Heart right ventricle (tissue), 16 donors: ENCODE data around the gene ANKRD45. TPM values are rescaled to one million over a fixed set of nuclear protein-coding genes. Genes with fewer than 3 reads are reported as not detected.
"Not testable (repeated sequence)": the region's sequence is repeated elsewhere in the genome, so short reads cannot be mapped to it uniquely, and the experiment has no call there.

Experiments used
- ATAC-seq, 8 donors: fragments of 200-7000 bp; cut with Tn5 transposase; one replicate each; pipeline ENCODE4 v1.9.1; 2020; ENCODE audit warnings: mild to moderate bottlenecking in 8 of 8, moderate library complexity in 8 of 8, moderate number of reproducible peaks in 1 of 8
- DNase-seq, 2 donors: peaks; one replicate each; pipeline ENCODE4 v3.0.0-alpha.2; 2020
- H3K27ac ChIP-seq, 10 donors: fragments of 200-600 bp; sonication (generic) in 2 of 10; one replicate each; pipeline versions ENCODE4 v1.5.0 to v1.8.0; 2020 to 2022; ENCODE audit warnings: mild to moderate bottlenecking in 3 of 10
- H3K27me3 ChIP-seq, 7 donors: fragments of 200-600 bp; one replicate each; pipeline ENCODE4 v1.8.0; 2021 to 2022; ENCODE audit warnings: mild to moderate bottlenecking in 2 of 7
- H3K36me3 ChIP-seq, 9 donors: fragments of 200-600 bp; sonication (generic) in 1 of 9; one replicate each; pipeline versions ENCODE4 v1.5.0 to v1.8.0; 2020 to 2022; ENCODE audit warnings: mild to moderate bottlenecking in 2 of 9
- H3K4me1 ChIP-seq, 9 donors: fragments of 200-600 bp; sonication (generic) in 1 of 9; one replicate each; pipeline versions ENCODE4 v1.5.0 to v1.8.0; 2020 to 2022; ENCODE audit warnings: mild to moderate bottlenecking in 4 of 9
- H3K4me3 ChIP-seq, 10 donors: fragments of 200-600 bp; sonication (generic) in 2 of 10; one replicate each; pipeline versions ENCODE4 v1.5.0 to v1.8.0; 2020 to 2022; ENCODE audit warnings: mild to moderate bottlenecking in 7 of 10, moderate library complexity in 2 of 10
- H3K9me3 ChIP-seq, 11 donors: fragments of 200-600 bp in 10 of 11; sonication (generic) in 2 of 11; one replicate each; pipeline versions ENCODE4 v1.5.0 to v1.8.0; 2013 to 2022; ENCODE audit warnings: mild to moderate bottlenecking in 2 of 11, control low read depth in 1 of 11, moderate library complexity in 1 of 11
- CTCF ChIP-seq, 9 donors: fragments of 200-600 bp; sonication (generic) in 2 of 9; IDR thresholded peaks; one replicate each; pipeline versions ENCODE4 v1.5.0 to v1.8.0; 2021 to 2022; ENCODE audit warnings: antibody characterized with exemption in 9 of 9, mild to moderate bottlenecking in 5 of 9, moderate library complexity in 1 of 9
- WGBS, 2 donors: extraction: QIAGEN DNeasy Blood & Tissue Kit; methylation state at CpG; one replicate each; pipeline ENCODE4 v1.1.7; 2013; ENCODE audit warnings: inconsistent platforms in 1 of 2; 5-methylcytosine and 5-hydroxymethylcytosine counted together
- intact Hi-C, 10 donors: fragments of 100-400 bp; cut with DNase I; formaldehyde crosslinking; loops; one replicate each; pipeline versions ENCODE4 v1.11.1 to v1.14.2; 2022
- polyA plus RNA-seq, 2 donors: library from polyadenylated mRNA; stranded (reverse); fragments of 200-250 nt; gene quantifications; one replicate each; pipeline ENCODE4 v1.2.3, GENCODE V29; 2013
- total RNA-seq, 10 donors: library from RNA; stranded (reverse); fragmentation: NEBNext Ultra II Directional in 3 of 10; extraction: Animal tissue kit (Norgen Biotek cat#: 25700) in 3 of 10; gene quantifications; one replicate each; pipeline versions ENCODE4 v1.2.1 to v1.2.4, GENCODE V29; 2021 to 2023
- donor health status: Arrhythmogenic right ventricular cardiomyopathy.
- donor health status: ischemic (EF 13 %, LVEDD 7.1; RV severe dilation, severe dysfunction).
- donor health status: healthy with polysubstance abuse.
- donor health status: DM: no; HTN: yes; CAD: no.
- donor health status: DM: no; HTN: no; CAD: no.
- donor health status: ischemic (EF 25% LVEDD 6.9; RV normal size, moderate dysfunction).
- donor health status: ischemic (EF 25% LVEDD 5.7; RV mildly dilated, moderate dysfunction).
- donor health status: healthy.
- donor health status: DM: yes; HTN: yes; CAD: no.
- donor health status: Ischemic cardiomyopathy.
- donor health status: ischemic (EF 35%, LVEDD 5.7; RV mildly dilated, moderate dysfunction).
- donor health status: nonischemic (EF 11% LVEDD 7.7; RV severe dilation, severe dysfunction).
- donor health status: DM: yes; HTN: yes; CAD: no.
- donor health status: PGD.
- donor health status: ischemic (EF 29% LVEDD 5.4; RV normal size, mild dysfunction).
- donor health status: nonischemic (EF 23%, LVEDD 6.1; RV moderate dilation, normal function).

The ANKRD45 gene
- total and polyA plus RNA-seq, 12 donors: 0.10 to 0.57 (median 0.28) TPM; not detected in 5

- Histone ChIP-seq H3K4me3 (peak overlapping the region; percentile 65 to 96 (median 84)), H3K27ac (peak overlapping the region in 9 of 10 donors; percentile 86 to 95 (median 92)), H3K36me3 (peaks cover 0 to 13% (median 0%) of the 10 kb centered on the region in 9 donors), H3K4me1 (peaks cover 0 to 30% (median 25%) of the 10 kb centered on the region in 9 donors), H3K27me3 (peaks cover 0 to 34% (median 14%) of the 10 kb centered on the region in 7 donors), H3K9me3 (no peaks in the 10 kb centered on the region)
- ATAC-seq (peak in 1 of 8 donors; percentile 13), DNase-seq (no peak)
- intact Hi-C loops: loop anchor here in 4 of 10 donors (2.0 to 10.0 kb wide), 4 partner anchors 280 to 286 kb away; no protein-coding TSS in a partner anchor
- TF ChIP-seq CTCF (IDR thresholded peaks at IDR 0.05): no peak
- WGBS, 2 donors: 52 to 53% methylated on average over 3 of the region's 3 CpGs
Measured at GRCh38 chr1:173714441-173714758, 44.7 kb upstream of the ANKRD45 start.

DNA sequence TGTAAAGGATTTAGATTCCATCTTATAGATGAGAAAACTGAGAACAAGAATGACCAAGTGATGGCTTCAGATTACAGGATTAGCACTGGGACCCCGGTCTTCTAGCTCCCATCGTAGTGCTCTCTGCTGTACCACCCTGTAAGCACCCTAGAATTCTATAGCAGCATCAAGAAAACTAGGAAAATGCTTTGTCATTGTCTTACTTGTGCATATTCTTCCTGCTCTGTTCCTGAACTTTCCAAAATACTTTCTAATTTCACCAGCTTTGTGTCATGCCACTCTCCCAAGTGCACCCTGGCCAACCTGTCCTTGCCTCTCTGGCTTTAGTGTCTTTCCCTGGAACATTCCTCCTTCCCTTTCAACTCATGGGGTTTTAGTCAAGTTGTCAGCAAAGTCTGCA lies 39.1 kb upstream of the ANKRD45 start:
- ATAC-seq: no peak
- Histone ChIP-seq H3K27ac (no peak overlapping the region), H3K27me3 (peaks cover 0 to 48% (median 14%) of the 10 kb centered on the region in 7 donors), H3K36me3 (no peaks in the 10 kb centered on the region), H3K4me3 (no peak overlapping the region), H3K9me3 (no peaks in the 10 kb centered on the region), H3K4me1 (no peaks in the 10 kb centered on the region)
- WGBS, 2 donors: 57 to 73% methylated on average over 2 of the region's 2 CpGs
- intact Hi-C loops: no loop called here
- TF ChIP-seq CTCF (IDR thresholded peaks at IDR 0.05): no peak
- DNase-seq: no peak

- H3K27me3 ChIP-seq: peaks cover 0 to 21% (median 5%) of the 10 kb centered on the region in 7 donors
- DNase-seq (no peak), ATAC-seq (no peak)
- H3K4me1 ChIP-seq: no peaks in the 10 kb centered on the region
- WGBS, 2 donors: 70 to 77% methylated on average over 5 of the region's 5 CpGs
- no peak overlapping the region for H3K27ac ChIP-seq
- H3K36me3 ChIP-seq: no peaks in the 10 kb centered on the region
- no peak for TF ChIP-seq CTCF (IDR thresholded peaks at IDR 0.05)
- H3K4me3 ChIP-seq: no peak overlapping the region
- intact Hi-C loops: no loop called here
- H3K9me3 ChIP-seq: peaks cover 0 to 3% (median 0%) of the 10 kb centered on the region in 11 donors
Measured at GRCh38 chr1:173705117-173705516, 35.5 kb upstream of the ANKRD45 start.

DNA sequence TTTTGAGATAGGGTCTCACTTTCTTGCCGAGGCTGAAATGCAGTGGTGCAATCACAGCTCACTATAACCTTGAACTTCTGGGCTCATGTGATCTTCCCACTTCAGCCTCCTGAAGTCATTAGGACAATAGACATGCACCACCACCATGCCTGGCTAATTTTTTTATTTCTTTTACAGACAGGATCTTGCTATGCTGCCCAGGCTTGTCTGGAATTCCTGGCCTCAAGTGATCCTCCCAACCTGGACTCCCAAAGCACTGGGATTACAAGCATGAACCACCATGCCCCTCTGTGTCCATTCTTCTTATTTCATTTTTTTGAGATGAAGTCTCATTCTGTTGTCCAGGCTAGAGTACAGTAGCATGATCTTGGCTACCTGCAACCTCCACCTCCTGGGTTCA lies 33.1 kb upstream of the ANKRD45 start:
- intact Hi-C loops: no loop called here
- peaks cover 0 to 3% (median 0%) of the 10 kb centered on the region in 7 donors for H3K27me3 ChIP-seq
- ATAC-seq: no peak
- DNase-seq: no peak
- peaks cover 0 to 3% (median 0%) of the 10 kb centered on the region in 11 donors for H3K9me3 ChIP-seq
- TF ChIP-seq CTCF (IDR thresholded peaks at IDR 0.05): no peak
- WGBS, 2 donors: 77 to 82% methylated on average over 1 of the region's 1 CpG
- no peaks in the 10 kb centered on the region for H3K36me3 ChIP-seq
- no peak overlapping the region for H3K27ac ChIP-seq
- no peaks in the 10 kb centered on the region for H3K4me1 ChIP-seq
- H3K4me3 ChIP-seq: no peak overlapping the region

DNA sequence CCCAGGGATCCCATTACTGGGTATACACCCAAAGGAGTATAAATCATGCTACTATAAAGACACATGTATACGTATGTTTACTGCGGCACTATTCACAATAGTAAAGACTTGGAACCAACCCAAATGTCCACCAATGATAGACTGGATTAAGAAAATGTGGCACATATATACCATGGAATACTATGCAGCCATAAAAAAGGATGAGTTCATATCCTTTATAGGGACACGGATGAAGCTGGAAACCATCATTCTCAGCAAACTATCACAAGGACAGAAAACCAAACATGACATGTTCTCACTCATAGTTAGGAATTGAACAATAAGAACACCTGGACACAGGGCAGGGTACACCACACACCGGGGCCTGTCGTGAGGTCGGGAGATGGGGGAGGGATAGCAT lies 31.6 kb upstream of the ANKRD45 start:
- ATAC-seq, H3K27me3 ChIP-seq, H3K36me3 ChIP-seq, DNase-seq, H3K27ac ChIP-seq, H3K4me1 ChIP-seq, intact Hi-C loops, H3K9me3 ChIP-seq, H3K4me3 ChIP-seq: not testable (repeated sequence)
- 95 to 97% methylated on average over 6 of the region's 6 CpGs for WGBS, 2 donors
